ENCODE data around the gene PCDHGB6.
"Not testable (repeated sequence)": the region's sequence is repeated elsewhere in the genome, so short reads cannot be mapped to it uniquely, and the experiment has no call there.

Gene PCDHGB6

GRCh38 chr5:141407790-141408505 lies at the start of gene PCDHGB6:
PCDHGB6 (plus strand) TSS chr5:141408021; CDS start chr5:141408203, 182 bp downstream.
- not testable (repeated sequence) for DNase-seq (ENCODE audit: low read depth in 4 of 4, low spot score in 1 of 4)

GRCh38 chr5:141359790-141360426 lies 47.9 kb upstream of the PCDHGB6 start, which contains the start of gene PCDHGB2:
PCDHGB2 (plus strand) TSS chr5:141359994; CDS start chr5:141360136, 142 bp downstream.
- no peak for DNase-seq (ENCODE audit: low read depth in 4 of 4, low spot score in 1 of 4)

GRCh38 chr5:141360685-141361084 lies 47.1 kb upstream of the PCDHGB6 start:
- DNase-seq (ENCODE audit: low read depth in 4 of 4, low spot score in 1 of 4) = no peak

- DNase-seq (ENCODE audit: low read depth in 4 of 4, low spot score in 1 of 4) = no peak
Observed at GRCh38 chr5:141362719-141363118, 45.1 kb upstream of the PCDHGB6 start.

- no peak for DNase-seq (ENCODE audit: low read depth in 4 of 4, low spot score in 1 of 4)
Observed at GRCh38 chr5:141363952-141364660, 43.7 kb upstream of the PCDHGB6 start, which contains the start of gene PCDHGA5. PCDHGA5 (plus strand) TSS chr5:141364162; CDS start chr5:141364331, 169 bp downstream.

GRCh38 chr5:141366016-141366896 lies 41.6 kb upstream of the PCDHGB6 start:
- no peak for DNase-seq (ENCODE audit: low read depth in 4 of 4, low spot score in 1 of 4)

- DNase-seq (ENCODE audit: low read depth in 4 of 4, low spot score in 1 of 4) = peak in 1 of 4 experiments; percentile 8
Observed at GRCh38 chr5:141369994-141370848, 37.6 kb upstream of the PCDHGB6 start, which contains the start of gene PCDHGB3. PCDHGB3 (plus strand) TSS chr5:141370242; CDS start chr5:141370395, 153 bp downstream.

GRCh38 chr5:141371572-141372475 lies 36.0 kb upstream of the PCDHGB6 start:
- DNase-seq (ENCODE audit: low read depth in 4 of 4, low spot score in 1 of 4) = no peak

- DNase-seq (ENCODE audit: low read depth in 4 of 4, low spot score in 1 of 4) = no peak
Observed at GRCh38 chr5:141373673-141374317, 34.0 kb upstream of the PCDHGB6 start, which contains the start of gene PCDHGA6. PCDHGA6 (plus strand) TSS chr5:141373891; CDS start chr5:141374084, 193 bp downstream.

GRCh38 chr5:141374627-141375026 lies 33.2 kb upstream of the PCDHGB6 start:
- no peak for DNase-seq (ENCODE audit: low read depth in 4 of 4, low spot score in 1 of 4)

- not testable (repeated sequence) for DNase-seq (ENCODE audit: low read depth in 4 of 4, low spot score in 1 of 4)
Observed at GRCh38 chr5:141375444-141376155, 32.2 kb upstream of the PCDHGB6 start.

GRCh38 chr5:141382469-141383294 lies 25.1 kb upstream of the PCDHGB6 start, which contains the start of gene PCDHGA7:
PCDHGA7 (plus strand) TSS chr5:141382742; CDS start chr5:141382900, 158 bp downstream.
- DNase-seq (ENCODE audit: low read depth in 4 of 4, low spot score in 1 of 4) = no peak

GRCh38 chr5:141383345-141383744 lies 24.5 kb upstream of the PCDHGB6 start:
- DNase-seq (ENCODE audit: low read depth in 4 of 4, low spot score in 1 of 4) = no peak

- DNase-seq (ENCODE audit: low read depth in 4 of 4, low spot score in 1 of 4) = no peak
Observed at GRCh38 chr5:141384471-141385267, 23.2 kb upstream of the PCDHGB6 start.

- not testable (repeated sequence) for DNase-seq (ENCODE audit: low read depth in 4 of 4, low spot score in 1 of 4)
Observed at GRCh38 chr5:141387557-141388311, 20.1 kb upstream of the PCDHGB6 start, which contains the start of gene PCDHGB4. PCDHGB4 (plus strand) TSS chr5:141387698; CDS start chr5:141387885, 187 bp downstream.
